GM19043 (cell line): ENCODE measurements around the gene STYXL2.

Source experiments
- ATAC-seq: cut with Tn5 transposase; IDR thresholded peaks from one replicate; pipeline ENCODE4 v1.9.1; 2021; ENCODE audit warnings: low read depth; ENCODE audit not compliant: unreplicated experiment

The STYXL2 gene

GRCh38 chr1:167093846-167094516 is at the start of gene STYXL2:
STYXL2 (plus strand) TSS chr1:167094075; CDS start chr1:167094850, 775 bp downstream.
- no peak for ATAC-seq

DNA sequence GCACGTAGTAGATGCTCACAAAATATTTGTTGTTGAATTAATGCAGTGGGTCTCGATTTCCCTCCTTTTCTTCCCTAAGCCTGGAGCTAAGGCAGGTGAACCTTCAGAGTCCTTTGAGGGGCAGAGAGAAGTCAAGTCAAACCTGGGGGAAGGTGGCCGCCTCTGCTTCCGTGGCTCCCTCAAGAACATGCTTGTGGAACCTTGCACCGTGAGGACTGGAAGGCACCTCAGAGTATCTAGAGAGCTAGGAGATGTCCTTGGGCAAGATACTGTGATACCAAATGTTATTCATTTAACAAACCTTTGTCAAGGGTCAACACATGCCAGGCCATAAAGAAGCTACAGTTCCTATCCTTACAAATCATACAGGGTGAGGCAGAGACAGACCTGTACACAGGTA is 42.0 kb upstream of the STYXL2 start:
- no peak for ATAC-seq

GRCh38 chr1:167052389-167052788 is 41.5 kb upstream of the STYXL2 start:
- no peak for ATAC-seq

DNA sequence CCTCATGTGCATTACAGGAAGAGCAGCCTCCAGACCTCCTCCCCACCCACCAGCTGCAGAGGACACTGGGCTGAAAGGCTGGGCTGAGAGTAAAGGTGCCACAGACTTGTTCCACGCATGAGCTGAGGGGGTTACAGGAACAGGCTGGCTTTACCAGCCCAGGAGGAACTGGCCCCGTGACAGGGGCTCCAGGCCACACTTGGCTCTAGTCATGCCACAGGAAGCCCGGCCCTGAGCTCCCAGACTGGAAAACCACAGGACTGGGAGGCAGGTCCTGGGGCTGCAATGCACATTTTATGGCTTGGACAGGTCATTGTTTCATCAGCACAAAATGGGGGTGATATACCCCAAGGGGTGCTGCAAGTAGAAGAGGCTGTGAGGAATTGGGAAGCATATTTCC is 39.3 kb upstream of the STYXL2 start:
- ATAC-seq = no peak

GRCh38 chr1:167054946-167055630 is 38.8 kb upstream of the STYXL2 start:
- ATAC-seq = no peak

GRCh38 chr1:167056529-167057231 is 37.2 kb upstream of the STYXL2 start:
- ATAC-seq = no peak

GRCh38 chr1:167057241-167057688 is 36.6 kb upstream of the STYXL2 start:
- peak; percentile 65 for ATAC-seq

DNA sequence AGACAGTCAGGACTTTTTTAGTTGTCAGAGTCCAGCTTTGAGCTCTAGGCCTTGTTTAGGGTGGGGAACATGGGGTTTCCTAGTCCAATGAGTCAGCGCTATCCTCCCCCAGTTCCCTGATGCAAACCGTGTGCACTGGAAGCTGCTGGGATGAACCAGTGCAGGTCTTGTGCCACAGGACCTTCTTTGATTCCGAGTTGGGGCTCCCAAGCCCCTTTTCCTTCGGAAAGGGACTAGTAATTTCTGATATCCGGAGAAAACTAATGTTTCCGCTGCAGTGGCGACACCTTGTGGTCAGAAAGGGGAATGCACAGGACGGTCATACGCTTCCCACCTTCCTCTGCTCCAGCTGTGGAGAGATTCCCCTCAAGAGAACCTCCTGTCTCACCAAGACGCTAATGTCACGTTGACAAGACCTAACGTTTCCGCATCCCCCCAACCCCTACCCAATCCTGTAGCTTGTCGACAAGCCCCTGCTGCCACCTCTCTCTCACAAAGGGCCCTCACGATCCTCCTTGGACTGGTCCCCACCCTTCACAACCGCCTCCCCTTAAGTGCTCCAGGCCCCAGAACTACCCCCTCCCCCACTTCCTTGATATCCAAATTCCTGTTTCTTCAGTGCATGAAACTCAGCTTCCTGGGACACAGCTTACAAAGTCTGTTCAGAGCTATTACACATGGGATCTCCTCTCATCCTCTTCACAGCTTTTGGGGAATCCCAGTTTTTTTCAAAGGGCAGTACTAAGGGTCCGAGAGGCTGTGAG is 34.6 kb upstream of the STYXL2 start:
- no peak for ATAC-seq

DNA sequence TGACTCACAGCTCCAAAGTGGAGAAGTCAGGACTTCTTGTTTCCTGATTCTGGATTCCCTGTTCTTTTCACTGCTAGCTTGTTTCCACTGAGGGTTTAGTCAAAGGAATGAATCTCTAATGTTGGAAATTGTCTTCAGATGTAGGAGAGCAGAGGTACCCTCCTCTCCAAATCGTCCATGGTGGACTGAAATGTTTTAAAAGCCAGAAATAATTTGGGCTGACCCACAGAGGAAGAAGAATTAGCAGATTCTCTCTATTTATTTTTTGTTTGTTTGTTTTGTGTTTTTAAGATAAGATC is 34.1 kb upstream of the STYXL2 start:
- no peak for ATAC-seq

GRCh38 chr1:167060141-167061072 is 33.5 kb upstream of the STYXL2 start:
- ATAC-seq = no peak

GRCh38 chr1:167061073-167061464 is 32.8 kb upstream of the STYXL2 start:
- ATAC-seq = no peak

DNA sequence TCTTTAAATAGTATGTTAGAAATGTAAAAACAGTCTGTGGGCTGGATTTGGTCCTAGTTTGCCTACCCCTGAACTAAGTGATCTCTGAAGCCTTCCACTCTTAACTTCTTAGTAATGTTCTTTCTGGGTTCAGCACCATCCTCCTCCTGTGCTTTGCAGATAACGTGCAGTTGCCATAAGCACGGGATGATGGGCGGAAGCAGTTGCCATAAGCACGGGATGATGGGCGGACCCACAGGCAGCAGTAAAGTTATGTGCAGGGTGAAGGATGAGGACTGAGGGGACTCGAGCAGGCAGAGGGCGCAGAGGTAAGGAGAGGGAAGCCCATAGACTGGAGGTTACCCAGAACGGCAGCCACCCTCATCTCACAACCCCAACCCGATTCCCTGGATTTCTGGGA is 29.3 kb upstream of the STYXL2 start:
- no peak for ATAC-seq

GRCh38 chr1:167065471-167065870 is 28.4 kb upstream of the STYXL2 start:
- ATAC-seq = no peak

- ATAC-seq = peak; percentile 79
These were observed 27.3 kb upstream of the STYXL2 start for GRCh38 chr1:167066333-167067122.

GRCh38 chr1:167067904-167068303 is 26.0 kb upstream of the STYXL2 start:
- no peak for ATAC-seq

GRCh38 chr1:167068761-167069160 is 25.1 kb upstream of the STYXL2 start:
- no peak for ATAC-seq

DNA sequence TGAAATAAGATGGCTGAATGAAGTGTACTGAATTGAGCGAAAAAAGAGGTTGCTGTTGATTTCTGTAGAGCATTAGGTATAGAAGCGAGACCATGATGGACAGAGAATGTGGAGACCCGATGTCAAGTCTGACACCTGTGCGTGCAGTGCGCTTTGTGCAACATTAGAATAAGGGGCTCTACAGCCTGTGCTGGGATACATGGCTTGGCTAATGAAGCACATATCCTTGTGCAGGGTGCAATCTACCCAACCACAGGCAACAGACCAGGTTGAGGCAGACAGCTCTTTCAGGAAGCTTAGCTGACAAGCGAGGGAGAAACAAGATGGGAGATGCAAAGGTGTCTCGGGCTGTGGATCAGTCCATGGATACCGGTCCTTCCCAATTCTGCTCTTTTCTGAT is 22.6 kb upstream of the STYXL2 start:
- no peak for ATAC-seq

DNA sequence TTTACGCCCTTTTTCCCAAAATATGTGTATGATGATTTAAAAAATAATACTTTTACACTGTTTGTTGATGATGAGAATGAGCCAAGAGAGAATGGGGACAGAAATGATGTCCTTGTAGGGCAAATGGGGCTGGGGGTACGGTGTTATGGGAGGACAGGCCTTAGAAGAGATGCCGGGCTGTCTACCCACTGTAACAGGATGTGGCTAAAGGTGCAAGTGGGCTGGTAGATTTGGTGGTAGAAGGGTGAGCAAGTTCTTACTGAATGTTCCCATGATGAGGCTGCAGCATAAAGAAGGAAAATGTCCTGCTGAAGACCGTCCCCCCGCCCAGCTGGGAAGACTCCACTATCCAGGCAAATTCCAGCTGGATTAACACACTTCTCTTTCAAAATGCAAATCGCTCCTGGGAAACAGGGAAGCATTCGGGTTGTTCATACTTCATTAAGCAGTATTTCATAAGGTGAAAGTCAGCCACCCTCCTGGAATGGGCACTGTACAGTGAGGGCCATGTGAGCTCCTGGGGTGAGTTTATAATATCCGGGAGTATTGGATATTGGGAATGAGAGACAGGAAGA is 17.7 kb upstream of the STYXL2 start:
- ATAC-seq = no peak
